ENCODE measurements around the gene DCHS2.

The DCHS2 gene

GRCh38 chr4:154526151-154526550 lies 34.6 kb upstream of the DCHS2 start:
- H3K4me3 ChIP-seq (ENCODE audit: low read depth, low read length), result no peak overlapping the region
- no peaks in the 10 kb centered on the region for H3K36me3 ChIP-seq (replicated peaks)
- no peaks in the 10 kb centered on the region for H3K27me3 ChIP-seq (replicated peaks)
- DNase-seq, result no peak
- TF ChIP-seq CTCF (IDR thresholded peaks at IDR 0.05; ENCODE audit: low read depth, low read length, missing control alignments), result no peak
- in situ Hi-C loops (cut with HindIII; ENCODE audit: low pct_ligation_motif_present, low sequenced_read_pairs), result no loop called here
- H3K27ac ChIP-seq, result no peak overlapping the region

DNA sequence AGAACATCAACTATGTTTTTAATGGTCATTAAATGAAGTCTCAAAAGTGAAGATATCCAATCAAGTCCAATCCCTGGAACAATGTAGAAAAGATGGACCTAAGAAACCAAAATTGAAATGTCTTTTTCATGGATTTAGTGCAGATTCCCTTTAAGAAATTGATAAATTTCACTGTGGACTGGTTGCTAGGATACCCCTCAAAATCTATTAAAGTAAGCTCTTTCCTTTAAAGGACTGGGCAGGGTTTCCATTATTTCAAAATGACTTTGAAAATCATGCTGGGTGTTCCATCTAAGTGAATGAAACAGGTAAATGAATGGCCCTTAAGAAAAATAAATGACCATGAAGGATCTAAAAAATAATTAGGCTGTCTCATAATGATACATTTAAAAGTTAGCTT lies 30.0 kb upstream of the DCHS2 start:
- no peak overlapping the region for H3K27ac ChIP-seq
- H3K4me3 ChIP-seq (ENCODE audit: low read depth, low read length), result no peak overlapping the region
- DNase-seq, result no peak
- no peak for TF ChIP-seq CTCF (IDR thresholded peaks at IDR 0.05; ENCODE audit: low read depth, low read length, missing control alignments)
- H3K27me3 ChIP-seq (replicated peaks), result no peaks in the 10 kb centered on the region
- no peaks in the 10 kb centered on the region for H3K36me3 ChIP-seq (replicated peaks)
- in situ Hi-C loops (cut with HindIII; ENCODE audit: low pct_ligation_motif_present, low sequenced_read_pairs), result no loop called here

- no peak overlapping the region for H3K4me3 ChIP-seq (ENCODE audit: low read depth, low read length)
- no peak for TF ChIP-seq CTCF (IDR thresholded peaks at IDR 0.05; ENCODE audit: low read depth, low read length, missing control alignments)
- no peaks in the 10 kb centered on the region for H3K36me3 ChIP-seq (replicated peaks)
- in situ Hi-C loops (cut with HindIII; ENCODE audit: low pct_ligation_motif_present, low sequenced_read_pairs), result no loop called here
- DNase-seq, result no peak
- no peaks in the 10 kb centered on the region for H3K27me3 ChIP-seq (replicated peaks)
- H3K27ac ChIP-seq, result no peak overlapping the region
These were observed 27.6 kb upstream of the DCHS2 start for GRCh38 chr4:154519214-154519613.

DNA sequence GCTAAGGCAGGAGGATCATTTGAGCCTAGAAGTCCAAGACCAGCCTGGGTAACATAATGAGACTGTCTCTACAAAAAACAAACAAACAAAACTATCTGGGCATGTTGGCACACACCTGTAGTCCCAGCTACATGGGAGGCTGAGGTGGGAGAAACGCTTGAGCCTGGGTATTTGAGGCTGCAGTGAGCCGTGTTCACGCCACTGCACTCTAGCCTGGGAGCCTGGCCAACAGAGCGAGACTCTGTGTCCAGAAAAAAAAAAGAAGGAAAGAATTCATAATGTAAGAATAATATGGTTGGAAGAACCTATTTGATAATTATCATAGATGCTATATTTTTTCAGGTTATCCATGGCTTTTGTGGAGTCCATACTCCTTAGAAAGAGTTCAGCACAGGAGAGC lies 26.0 kb upstream of the DCHS2 start:
- Histone ChIP-seq H3K27me3 (replicated peaks) (no peaks in the 10 kb centered on the region), H3K36me3 (replicated peaks) (no peaks in the 10 kb centered on the region), H3K27ac (no peak overlapping the region), H3K4me3 (ENCODE audit: low read depth, low read length) (no peak overlapping the region)
- in situ Hi-C loops (cut with HindIII; ENCODE audit: low pct_ligation_motif_present, low sequenced_read_pairs), result no loop called here
- DNase-seq, result no peak
- no peak for TF ChIP-seq CTCF (IDR thresholded peaks at IDR 0.05; ENCODE audit: low read depth, low read length, missing control alignments)

- Histone ChIP-seq H3K27me3 (replicated peaks) (no peaks in the 10 kb centered on the region), H3K27ac (no peak overlapping the region), H3K36me3 (replicated peaks) (no peaks in the 10 kb centered on the region), H3K4me3 (ENCODE audit: low read depth, low read length) (no peak overlapping the region)
- TF ChIP-seq CTCF (IDR thresholded peaks at IDR 0.05; ENCODE audit: low read depth, low read length, missing control alignments), result no peak
- in situ Hi-C loops (cut with HindIII; ENCODE audit: low pct_ligation_motif_present, low sequenced_read_pairs), result no loop called here
- no peak for DNase-seq
These were observed 24.9 kb upstream of the DCHS2 start for GRCh38 chr4:154516318-154517029.

- H3K27me3 ChIP-seq (replicated peaks), result no peaks in the 10 kb centered on the region
- H3K36me3 ChIP-seq (replicated peaks), result no peaks in the 10 kb centered on the region
- no peak overlapping the region for H3K27ac ChIP-seq
- no peak overlapping the region for H3K4me3 ChIP-seq (ENCODE audit: low read depth, low read length)
- TF ChIP-seq CTCF (IDR thresholded peaks at IDR 0.05; ENCODE audit: low read depth, low read length, missing control alignments), result no peak
- DNase-seq, result no peak
- in situ Hi-C loops (cut with HindIII; ENCODE audit: low pct_ligation_motif_present, low sequenced_read_pairs), result no loop called here
These were observed 20.4 kb upstream of the DCHS2 start for GRCh38 chr4:154511981-154512380.
